GM21360 (cell line): Measurements from ENCODE around the gene SLCO3A1.

Experiments
- ATAC-seq: cut with Tn5 transposase; IDR thresholded peaks from one replicate; pipeline ENCODE4 v1.9.1; 2021; ENCODE audit warnings: mild to moderate bottlenecking, moderate library complexity; ENCODE audit not compliant: unreplicated experiment

The SLCO3A1 gene

GRCh38 chr15:91881569-91882297 lies 28.2 kb downstream of the SLCO3A1 start:
- no peak for ATAC-seq

DNA sequence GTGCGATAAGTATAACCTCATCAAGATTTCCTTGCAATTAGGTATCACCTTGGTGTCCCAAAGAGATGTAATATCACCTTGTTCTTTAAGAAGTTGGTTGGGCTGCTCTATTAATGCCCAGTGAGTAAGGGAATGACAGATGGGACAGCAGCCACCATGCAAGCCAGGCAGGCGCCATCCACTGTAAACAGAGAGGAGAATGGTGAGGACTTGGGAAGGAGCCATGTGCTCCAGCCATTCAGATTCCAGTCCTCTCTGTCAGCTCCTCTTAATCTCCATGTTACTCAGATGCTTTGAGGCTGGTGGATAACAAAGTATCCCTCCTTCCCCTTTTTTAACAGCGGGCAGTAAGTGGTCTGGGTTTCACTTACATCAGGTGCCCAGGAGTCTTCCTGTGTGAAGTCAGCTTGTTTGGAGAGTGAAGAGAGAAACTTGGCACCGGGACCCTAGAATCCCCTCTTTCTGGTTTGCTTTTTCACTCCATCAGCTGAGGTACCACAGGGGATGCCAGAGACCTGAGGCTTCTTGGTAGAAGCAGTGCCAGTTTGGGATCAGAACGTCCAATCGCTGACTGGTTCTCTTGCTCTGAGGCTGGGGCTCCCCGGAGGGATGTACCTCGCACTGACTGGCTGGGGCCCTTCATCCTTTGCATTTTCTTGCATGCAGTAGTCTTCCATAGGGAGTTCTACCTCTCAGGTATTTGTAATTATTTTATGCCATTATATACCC lies 29.5 kb downstream of the SLCO3A1 start:
- no peak for ATAC-seq

DNA sequence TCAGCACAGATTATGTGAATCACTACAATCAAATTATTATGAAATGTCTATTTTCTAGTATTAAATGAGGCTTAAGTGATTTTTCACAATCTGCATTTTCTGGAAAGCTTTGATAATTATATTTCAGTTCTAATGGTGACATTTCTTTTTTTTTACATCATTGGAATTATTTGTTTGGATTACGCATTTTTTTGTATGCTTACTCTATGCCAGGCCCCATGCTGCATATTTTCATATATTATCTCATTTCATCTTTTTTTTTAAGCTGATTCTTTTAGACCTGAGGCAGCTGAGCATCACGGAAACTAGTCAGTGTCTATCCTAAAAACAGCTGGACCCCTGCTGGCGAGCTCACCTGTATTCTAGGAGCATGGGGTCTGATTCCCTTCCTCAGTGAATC lies 31.1 kb downstream of the SLCO3A1 start:
- no peak for ATAC-seq

GRCh38 chr15:91885054-91885453 lies 31.5 kb downstream of the SLCO3A1 start:
- ATAC-seq = no peak

- no peak for ATAC-seq
Measured at GRCh38 chr15:91885714-91886270, 32.3 kb downstream of the SLCO3A1 start.

- no peak for ATAC-seq
Measured at GRCh38 chr15:91886878-91887277, 33.4 kb downstream of the SLCO3A1 start.

DNA sequence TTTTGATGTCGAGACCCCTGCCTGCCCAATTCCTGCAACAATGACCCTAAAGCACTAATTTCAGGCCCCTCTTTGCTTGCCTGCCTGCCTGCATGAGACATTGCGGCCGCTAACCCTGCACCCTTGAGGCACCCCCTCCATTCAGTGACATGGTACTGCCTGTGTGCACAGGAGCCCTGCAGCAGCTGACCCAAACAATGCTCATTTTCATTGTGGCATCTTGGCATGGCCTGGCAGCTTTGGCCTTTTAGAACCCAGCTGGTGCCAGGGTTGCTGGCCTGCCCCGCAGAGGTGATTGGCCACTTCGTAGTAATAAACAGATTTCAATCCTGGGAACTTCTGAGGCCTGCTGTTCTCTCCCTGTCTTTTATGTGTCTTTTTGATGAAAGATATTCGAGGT lies 33.8 kb downstream of the SLCO3A1 start:
- ATAC-seq = no peak

GRCh38 chr15:91887921-91888373 lies 34.4 kb downstream of the SLCO3A1 start:
- no peak for ATAC-seq

- ATAC-seq = no peak
Measured at GRCh38 chr15:91889111-91889815, 35.8 kb downstream of the SLCO3A1 start.

GRCh38 chr15:91890614-91891013 lies 37.1 kb downstream of the SLCO3A1 start:
- ATAC-seq = no peak

GRCh38 chr15:91891101-91891500 lies 37.6 kb downstream of the SLCO3A1 start:
- ATAC-seq = no peak

GRCh38 chr15:91891788-91892345 lies 38.4 kb downstream of the SLCO3A1 start:
- no peak for ATAC-seq

GRCh38 chr15:91892436-91892835 lies 38.9 kb downstream of the SLCO3A1 start:
- no peak for ATAC-seq

- no peak for ATAC-seq
Measured at GRCh38 chr15:91894606-91895005, 41.1 kb downstream of the SLCO3A1 start.

DNA sequence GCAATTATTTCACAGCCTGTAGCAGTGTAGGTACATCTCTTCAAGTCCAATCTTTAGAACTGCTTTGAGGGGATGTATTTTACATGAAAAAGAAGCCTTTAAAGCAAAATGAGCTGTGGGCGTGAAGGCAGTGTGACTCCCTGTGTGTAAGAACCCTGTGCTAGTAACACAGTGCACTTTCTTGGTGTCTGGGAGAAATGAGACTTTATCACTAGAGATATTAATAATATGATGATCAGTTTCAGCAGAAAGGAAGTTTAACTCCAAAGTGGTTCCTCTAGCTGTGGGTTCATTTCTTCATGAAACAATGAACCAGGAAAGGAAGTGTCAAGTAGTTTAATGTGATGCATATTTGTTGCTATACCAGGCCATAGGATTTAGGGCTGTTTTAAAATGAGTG lies 41.5 kb downstream of the SLCO3A1 start:
- ATAC-seq = no peak

- no peak for ATAC-seq
Measured at GRCh38 chr15:91896341-91897055, 43.0 kb downstream of the SLCO3A1 start.

GRCh38 chr15:91897585-91898372 lies 44.3 kb downstream of the SLCO3A1 start:
- no peak for ATAC-seq

- ATAC-seq = no peak
Measured at GRCh38 chr15:91898843-91899242, 45.3 kb downstream of the SLCO3A1 start.

GRCh38 chr15:91904942-91905341 lies 51.4 kb downstream of the SLCO3A1 start:
- no peak for ATAC-seq

GRCh38 chr15:91908391-91908790 lies 54.9 kb downstream of the SLCO3A1 start:
- no peak for ATAC-seq
